B cell (primary cell): ENCODE measurements around the gene KHNYN. TPM values are rescaled to one million over a fixed set of nuclear protein-coding genes. Genes with fewer than 3 reads are reported as not detected.

Experiments
- ATAC-seq: fragments of 200-7000 bp; cut with Tn5 transposase; one replicate; pipeline ENCODE4 v1.10.0; 2021; ENCODE audit warnings: low read depth, mild to moderate bottlenecking, moderate number of reproducible peaks, moderate library complexity
- CTCF ChIA-PET: fragments of 350-600 bp; sonication (Branson Sonifier 250); formaldehyde crosslinking; loops from one replicate; lab custom pipeline; 2021; ENCODE audit warnings: antibody characterized with exemption, inconsistent platforms; lab: Charles Lee
- POLR2A ChIA-PET: fragments of 350-600 bp; sonication (Branson Sonifier 250); formaldehyde crosslinking; loops from one replicate; lab custom pipeline; 2021; ENCODE audit warnings: antibody characterized with exemption; lab: Charles Lee
- DNase-seq: peaks from one replicate; pipeline ENCODE4 v3.0.0; 2013
- H2AFZ ChIP-seq: 2 replicates; pipeline ENCODE4 v1.6.1; 2012; ENCODE audit warnings: mild to moderate bottlenecking, low read depth, low read length; ENCODE audit not compliant: insufficient read depth, poor library complexity, severe bottlenecking
- H3K27ac ChIP-seq, 2 donors: 1 replicate in 1 of 2; 2 replicates in 1 of 2; pipeline ENCODE4 v1.5.1; 2012 to 2013; ENCODE audit warnings: low read length in 2 of 2, mild to moderate bottlenecking in 2 of 2, moderate library complexity in 1 of 2
- H3K27me3 ChIP-seq, 4 experiments: fragments of 200-600 bp in 1 of 4; sonication (generic) in 1 of 4; replicated peaks in 1 of 4; 1 replicate in 2 of 4; 2 replicates in 2 of 4; pipeline versions ENCODE4 v1.6.1 to v1.7.0; 2013 to 2016; ENCODE audit warnings: low read length in 3 of 4, mild to moderate bottlenecking in 2 of 4, mixed read lengths in 1 of 4, moderate library complexity in 1 of 4; ENCODE audit not compliant: insufficient read depth in 4 of 4, control insufficient read depth in 3 of 4; ENCODE audit errors: control extremely low read depth in 1 of 4
- H3K36me3 ChIP-seq, 2 experiments: replicated peaks in 1 of 2; 1 replicate in 1 of 2; 2 replicates in 1 of 2; pipeline versions ENCODE4 v1.6.1 to v1.7.1; 2013; ENCODE audit warnings: low read length in 1 of 2; ENCODE audit not compliant: insufficient read depth in 2 of 2, control insufficient read depth in 1 of 2; ENCODE audit errors: control extremely low read depth in 1 of 2, extremely low read depth in 1 of 2
- H3K4me1 ChIP-seq, 2 donors: fragments of 200-600 bp in 1 of 2; sonication (generic) in 1 of 2; 1 replicate in 1 of 2; 2 replicates in 1 of 2; pipeline versions ENCODE4 v1.5.1 to v1.6.1; 2013 to 2017; ENCODE audit warnings: low read length in 2 of 2; ENCODE audit not compliant: control insufficient read depth in 2 of 2, insufficient read depth in 2 of 2
- H3K4me2 ChIP-seq: replicated peaks from 2 replicates; pipeline ENCODE3; 2012; ENCODE audit warnings: mild to moderate bottlenecking, low read depth, low read length; ENCODE audit not compliant: poor library complexity, severe bottlenecking
- H3K4me3 ChIP-seq, 5 experiments: fragments of 200-600 bp in 1 of 5; sonication (generic) in 1 of 5; 1 replicate in 3 of 5; 2 replicates in 2 of 5; pipeline versions ENCODE4 v1.5.1 to v1.7.0; 2011 to 2016; ENCODE audit warnings: low read length in 4 of 5, mild to moderate bottlenecking in 4 of 5, low read depth in 2 of 5, control low read depth in 1 of 5, moderate library complexity in 1 of 5; ENCODE audit not compliant: insufficient read depth in 1 of 5; ENCODE audit errors: control extremely low read depth in 1 of 5, extremely low read depth in 1 of 5
- H3K79me2 ChIP-seq: fragments of 200-600 bp; sonication (generic); one replicate; pipeline ENCODE4 v1.6.0; 2016; ENCODE audit warnings: low read length; ENCODE audit not compliant: control insufficient read depth, insufficient read depth
- H3K9ac ChIP-seq: fragments of 200-600 bp; sonication (generic); 2 replicates; pipeline ENCODE4 v1.6.1; 2017; ENCODE audit warnings: mild to moderate bottlenecking, low read length, moderate library complexity
- H3K9me3 ChIP-seq, 3 donors: one replicate each; pipeline versions ENCODE4 v1.6.1 to v1.7.1; 2013; ENCODE audit warnings: low read length in 2 of 3; ENCODE audit not compliant: control insufficient read depth in 2 of 3, insufficient read depth in 1 of 3; ENCODE audit errors: control extremely low read depth in 1 of 3
- H4K20me1 ChIP-seq: 2 replicates; pipeline ENCODE4 v1.6.0; 2012; ENCODE audit warnings: mild to moderate bottlenecking, low read length; ENCODE audit not compliant: insufficient read depth, control insufficient read depth, poor library complexity, severe bottlenecking
- H3K27ac Mint-ChIP-seq: one replicate; pipeline ENCODE4 v1.8.0; 2021; ENCODE audit warnings: mixed read lengths
- H3K27me3 Mint-ChIP-seq: one replicate; pipeline ENCODE4 v1.8.0; 2021; ENCODE audit warnings: mixed read lengths
- H3K4me1 Mint-ChIP-seq: one replicate; pipeline ENCODE4 v1.8.0; 2021; ENCODE audit warnings: mixed read lengths
- H3K4me3 Mint-ChIP-seq: one replicate; pipeline ENCODE4 v1.8.0; 2021; ENCODE audit warnings: mixed read lengths
- H3K9me3 Mint-ChIP-seq: one replicate; pipeline ENCODE4 v1.8.0; 2022; ENCODE audit warnings: mixed read lengths; ENCODE audit not compliant: insufficient read depth
- EZH2 ChIP-seq: IDR thresholded peaks from 2 replicates; pipeline ENCODE4 v1.6.1; 2012; ENCODE audit warnings: borderline replicate concordance, low read depth, mild to moderate bottlenecking, moderate library complexity, low read length; ENCODE audit not compliant: insufficient read depth, poor library complexity, severe bottlenecking
- WGBS: methylation state at CpG from one replicate; pipeline ENCODE4 v1.1.5; 2013; ENCODE audit warnings: missing lambda C conversion rate; ENCODE audit not compliant: insufficient coverage; 5-methylcytosine and 5-hydroxymethylcytosine counted together
- intact Hi-C: fragments of 100-400 bp; cut with micrococcal nuclease; formaldehyde crosslinking; loops from one replicate; pipeline ENCODE4 v1.10.0; 2022
- polyA plus RNA-seq: library from polyadenylated mRNA; depleted of rRNA; stranded (reverse); fragments of >200 nt; gene quantifications from 2 replicates; pipeline ENCODE4 v1.2.3, GENCODE V29; 2012
- total RNA-seq, 2 donors: library from RNA; stranded (reverse); fragments of 120-200 nt in 1 of 2; gene quantifications; 1 replicate in 1 of 2; 2 replicates in 1 of 2; pipeline versions ENCODE4 v1.2.3 to v1.2.4, GENCODE V29; 2013 to 2022
- TF ChIP-seq, protein P1 (sequence below): fragments of 200-600 bp; IDR thresholded peaks from one replicate; pipeline ENCODE4 v1.8.0; 2022; ENCODE audit warnings: antibody characterized with exemption, mild to moderate bottlenecking

The KHNYN gene
- total and polyA plus RNA-seq, 2 donors (not counting 1 experiment from before 2014, with no cell fraction given): 74.4 to 184 TPM

DNA sequence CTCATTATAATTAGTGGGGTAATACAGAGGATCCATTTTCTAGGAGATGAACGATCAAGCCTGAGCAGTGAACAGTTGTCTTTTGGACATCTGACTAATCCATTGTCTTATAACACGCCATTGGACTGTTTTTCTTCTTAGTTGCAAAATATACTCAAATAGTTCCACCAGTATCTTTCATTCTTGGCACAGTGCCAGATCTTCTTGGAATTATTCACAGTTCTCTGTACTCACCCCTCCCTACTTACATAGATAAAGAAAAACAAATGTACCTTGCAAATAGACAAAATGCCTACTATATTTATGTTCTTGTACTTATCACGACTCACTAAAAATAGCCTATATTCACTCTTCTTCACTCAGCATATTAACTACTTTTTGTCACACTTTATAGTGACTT lies 4.0 kb upstream of the KHNYN start:
- H3K9me3 Mint-ChIP-seq: no peaks in the 10 kb centered on the region
- CTCF ChIA-PET: interaction anchor here (1.2 to 17.4 kb wide), 5 partner anchors 10 to 91 kb away, joined by 3 to 650 read pairs (median 21); partner anchors contain the start of genes ADCY4 and RIPK3
- H3K27me3 ChIP-seq: peaks cover 0 to 3% (median 0%) of the 10 kb centered on the region in 4 experiments
- H3K4me3 ChIP-seq: no peak overlapping the region
- ATAC-seq (no peak), DNase-seq (no peak)
- POLR2A ChIA-PET: no interaction called here
- 100% methylated on average over 1 of the region's 3 CpGs for WGBS
- no peaks in the 10 kb centered on the region for H3K36me3 ChIP-seq
- H3K4me3 Mint-ChIP-seq: no peak overlapping the region
- no peak overlapping the region for H3K27ac ChIP-seq
- H3K4me2 ChIP-seq: no peak overlapping the region
- peaks cover 16 to 30% of the 10 kb centered on the region in 2 donors for H3K4me1 ChIP-seq
- intact Hi-C loops: no loop called here
- H3K27ac Mint-ChIP-seq: no peak overlapping the region
- H3K9me3 ChIP-seq: no peaks in the 10 kb centered on the region
- peaks cover 23% of the 10 kb centered on the region for H3K79me2 ChIP-seq
- TF ChIP-seq, protein P1, sequence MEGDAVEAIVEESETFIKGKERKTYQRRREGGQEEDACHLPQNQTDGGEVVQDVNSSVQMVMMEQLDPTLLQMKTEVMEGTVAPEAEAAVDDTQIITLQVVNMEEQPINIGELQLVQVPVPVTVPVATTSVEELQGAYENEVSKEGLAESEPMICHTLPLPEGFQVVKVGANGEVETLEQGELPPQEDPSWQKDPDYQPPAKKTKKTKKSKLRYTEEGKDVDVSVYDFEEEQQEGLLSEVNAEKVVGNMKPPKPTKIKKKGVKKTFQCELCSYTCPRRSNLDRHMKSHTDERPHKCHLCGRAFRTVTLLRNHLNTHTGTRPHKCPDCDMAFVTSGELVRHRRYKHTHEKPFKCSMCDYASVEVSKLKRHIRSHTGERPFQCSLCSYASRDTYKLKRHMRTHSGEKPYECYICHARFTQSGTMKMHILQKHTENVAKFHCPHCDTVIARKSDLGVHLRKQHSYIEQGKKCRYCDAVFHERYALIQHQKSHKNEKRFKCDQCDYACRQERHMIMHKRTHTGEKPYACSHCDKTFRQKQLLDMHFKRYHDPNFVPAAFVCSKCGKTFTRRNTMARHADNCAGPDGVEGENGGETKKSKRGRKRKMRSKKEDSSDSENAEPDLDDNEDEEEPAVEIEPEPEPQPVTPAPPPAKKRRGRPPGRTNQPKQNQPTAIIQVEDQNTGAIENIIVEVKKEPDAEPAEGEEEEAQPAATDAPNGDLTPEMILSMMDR: no peak
- no peak for TF ChIP-seq EZH2
- H3K9ac ChIP-seq: no peak overlapping the region
- peaks cover 5% of the 10 kb centered on the region for H3K27me3 Mint-ChIP-seq
- H2AFZ ChIP-seq: no peak overlapping the region
- H3K4me1 Mint-ChIP-seq: peaks cover 13% of the 10 kb centered on the region
- no peaks in the 10 kb centered on the region for H4K20me1 ChIP-seq

DNA sequence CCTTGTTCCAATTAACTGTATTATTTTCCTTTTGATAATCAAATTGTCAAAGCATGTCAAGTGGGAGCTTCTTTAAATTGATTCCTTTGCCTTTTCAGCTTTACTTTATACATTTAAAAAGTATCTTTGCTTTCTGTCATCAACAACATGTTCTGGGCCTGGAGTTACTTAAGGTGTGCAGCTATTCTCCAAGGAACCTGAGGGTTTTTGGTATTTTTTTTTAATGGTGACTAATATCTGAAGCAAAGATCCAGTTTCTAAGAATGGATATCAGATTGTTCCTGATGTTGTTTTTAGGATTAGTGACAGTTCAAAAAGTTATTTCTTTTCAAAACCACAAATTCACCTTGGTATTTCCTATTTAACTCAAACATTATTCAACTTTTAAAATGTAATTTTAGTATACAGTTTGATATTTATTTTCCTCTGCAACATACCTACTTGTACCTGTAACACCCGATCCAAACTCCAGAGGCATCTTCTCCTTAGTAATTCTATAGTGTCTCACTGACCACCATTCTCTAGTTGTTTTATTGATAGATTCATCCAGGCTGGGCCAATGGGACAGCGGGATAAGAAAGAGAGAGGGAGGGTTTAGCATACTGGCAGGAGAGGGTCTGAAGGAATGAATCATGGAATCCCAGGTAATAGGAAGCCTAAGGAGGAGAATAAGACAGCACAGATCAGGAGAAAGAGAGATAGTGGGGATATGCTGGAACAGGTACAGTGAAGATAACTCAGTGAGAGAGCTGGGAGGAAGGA lies 3.4 kb upstream of the KHNYN start:
- no peak overlapping the region for H3K9ac ChIP-seq

More for the DNA sequence above, 3.4 kb upstream of the KHNYN start:
- TF ChIP-seq, protein P1: no peak
- TF ChIP-seq EZH2: no peak
- intact Hi-C loops: no loop called here
- Histone ChIP-seq H3K27ac (no peak overlapping the region), H3K9me3 (no peaks in the 10 kb centered on the region), H3K36me3 (peaks cover 0 to 3% of the 10 kb centered on the region in 2 experiments), H3K79me2 (peaks cover 27% of the 10 kb centered on the region), H3K4me1 (peaks cover 20 to 34% of the 10 kb centered on the region in 2 donors), H2AFZ (no peak overlapping the region), H3K27me3 (no peaks in the 10 kb centered on the region), H3K4me3 (no peak overlapping the region), H4K20me1 (peaks cover 5% of the 10 kb centered on the region), H3K4me2 (no peak overlapping the region)
- ATAC-seq: no peak
- Mint-ChIP-seq H3K9me3 (no peaks in the 10 kb centered on the region), H3K27me3 (no peaks in the 10 kb centered on the region), H3K4me3 (no peak overlapping the region), H3K4me1 (peaks cover 16% of the 10 kb centered on the region), H3K27ac (peak overlapping the region; percentile 69)
- CTCF ChIA-PET: interaction anchor here (1.8 to 17.4 kb wide), 3 partner anchors 13 to 92 kb away, joined by 8 to 650 read pairs (median 21); partner anchors contain the start of genes ADCY4 and RIPK3
- no peak for DNase-seq
- WGBS: 100% methylated on average over 1 of the region's 2 CpGs
- POLR2A ChIA-PET: no interaction called here
